Measurements from ENCODE around the gene FGGY.
"Not testable (repeated sequence)": the region's sequence is repeated elsewhere in the genome, so short reads cannot be mapped to it uniquely, and the experiment has no call there.

FGGY gene

GRCh38 chr1:59520194-59520593, 223.3 kb downstream of the FGGY start:
- DNase-seq: no peak

- DNase-seq: no peak
These were observed 224.0 kb downstream of the FGGY start for GRCh38 chr1:59520827-59521418.

GRCh38 chr1:59521456-59521855, 224.6 kb downstream of the FGGY start:
- no peak for DNase-seq

- peak in 1 of 2 donors; percentile 9 for DNase-seq
These were observed 226.1 kb downstream of the FGGY start for GRCh38 chr1:59522925-59523505.

GRCh38 chr1:59523745-59524450, 227.0 kb downstream of the FGGY start:
- DNase-seq: no peak

GRCh38 chr1:59526240-59526639, 229.3 kb downstream of the FGGY start:
- DNase-seq: no peak

- no peak for DNase-seq
These were observed 231.6 kb downstream of the FGGY start for GRCh38 chr1:59528471-59528870.

- DNase-seq: no peak
These were observed 232.0 kb downstream of the FGGY start for GRCh38 chr1:59528900-59529299.

GRCh38 chr1:59530119-59530518, 233.2 kb downstream of the FGGY start:
- no peak for DNase-seq

- no peak for DNase-seq
These were observed 235.2 kb downstream of the FGGY start for GRCh38 chr1:59532102-59532501.

- not testable (repeated sequence) for DNase-seq
These were observed 241.6 kb downstream of the FGGY start for GRCh38 chr1:59538476-59538875.

GRCh38 chr1:59539961-59540681, 243.2 kb downstream of the FGGY start:
- DNase-seq: no peak

- DNase-seq: no peak
These were observed 244.3 kb downstream of the FGGY start for GRCh38 chr1:59541161-59541560.

GRCh38 chr1:59541891-59542290, 245.0 kb downstream of the FGGY start:
- no peak for DNase-seq

GRCh38 chr1:59543211-59543668, 246.3 kb downstream of the FGGY start:
- DNase-seq: no peak

- no peak for DNase-seq
These were observed 247.9 kb downstream of the FGGY start for GRCh38 chr1:59544615-59545293.

GRCh38 chr1:59545830-59546229, 248.9 kb downstream of the FGGY start:
- no peak for DNase-seq

GRCh38 chr1:59549066-59549837, 252.4 kb downstream of the FGGY start:
- no peak for DNase-seq

- peak; percentile 89 to 94 for DNase-seq
These were observed 253.0 kb downstream of the FGGY start for GRCh38 chr1:59549903-59550302.

- peak; percentile 12 to 20 for DNase-seq
These were observed 255.1 kb downstream of the FGGY start for GRCh38 chr1:59552007-59552406.

- DNase-seq: no peak
These were observed 256.5 kb downstream of the FGGY start for GRCh38 chr1:59553371-59553770.
